Endothelial cell of umbilical vein (primary cell): ENCODE measurements around the gene SIPA1. TPM values are rescaled to one million over a fixed set of nuclear protein-coding genes. Genes with fewer than 3 reads are reported as not detected.
A peak's percentile ranks its signal among the peaks of the same experiment; 100 is the strongest.

Source experiments
- BruUV-seq: library from RNA; stranded (reverse); fragments of 400-500 nt; replicated peaks from 2 replicates; lab custom pipeline; 2021; lab: Mats Ljungman, UMichigan
- CTCF ChIA-PET: fragments of 300-600, 350-600 bp; sonication (Branson Sonifier 250); formaldehyde crosslinking; loops from one replicate; lab custom pipeline; 2021; ENCODE audit warnings: antibody characterized with exemption, inconsistent platforms; lab: Charles Lee
- POLR2A ChIA-PET: fragments of 300-600, 350-600 bp; sonication (Branson Sonifier 250); formaldehyde crosslinking; loops from one replicate; lab custom pipeline; 2021; ENCODE audit warnings: antibody characterized with exemption, inconsistent platforms; lab: Charles Lee
- DNase-seq: peaks from one replicate; pipeline ENCODE4 v3.0.0-alpha.2; 2011; ENCODE audit warnings: low read depth, low spot score
- FAIRE-seq: peaks from 2 replicates; lab custom pipeline; 2011; peaks lifted over from hg19 to GRCh38; lab: Jason Lieb, UNC
- H2AFZ ChIP-seq: 2 replicates; pipeline ENCODE4 v1.6.0; 2012; ENCODE audit warnings: low read depth, low read length, control low read depth, inconsistent platforms
- H3K27ac ChIP-seq: 2 replicates; pipeline ENCODE4 v1.5.1; 2011; ENCODE audit warnings: low read depth, mild to moderate bottlenecking, control low read depth, low read length, moderate library complexity; ENCODE audit not compliant: insufficient read depth
- H3K27me3 ChIP-seq, 2 experiments: 2 replicates each; pipeline versions ENCODE4 v1.6.0 to v1.6.1; 2011; ENCODE audit warnings: low read length in 2 of 2, mixed read lengths in 1 of 2; ENCODE audit not compliant: control insufficient read depth in 2 of 2, insufficient read depth in 2 of 2
- H3K36me3 ChIP-seq, 2 experiments: 2 replicates in 1 of 2; 3 replicates in 1 of 2; pipeline ENCODE4 v1.5.1; 2011; ENCODE audit warnings: low read length in 2 of 2, mild to moderate bottlenecking in 1 of 2, moderate library complexity in 1 of 2; ENCODE audit not compliant: control insufficient read depth in 2 of 2, insufficient read depth in 2 of 2; ENCODE audit errors: extremely low read depth in 1 of 2
- H3K4me1 ChIP-seq: 3 replicates; pipeline ENCODE4 v1.5.1; 2011; ENCODE audit warnings: mild to moderate bottlenecking, low read length; ENCODE audit not compliant: control insufficient read depth, insufficient read depth; ENCODE audit errors: extremely low read depth
- H3K4me2 ChIP-seq: 2 replicates; pipeline ENCODE4 v1.6.1; 2011; ENCODE audit warnings: low read length, control low read depth, mixed read lengths; ENCODE audit not compliant: insufficient read depth
- H3K4me3 ChIP-seq, 3 experiments: fragments of 200-600 bp in 1 of 3; sonication (generic), shearing (Covaris generic) in 1 of 3; replicated peaks in 1 of 3; 2 replicates each; pipeline ENCODE4 v1.5.1; 2011 to 2016; ENCODE audit warnings: control low read depth in 3 of 3, low read length in 3 of 3, mild to moderate bottlenecking in 2 of 3, inconsistent platforms in 1 of 3, low read depth in 1 of 3, moderate library complexity in 1 of 3; ENCODE audit not compliant: insufficient read depth in 1 of 3
- H3K79me2 ChIP-seq: 2 replicates; pipeline ENCODE4 v1.6.0; 2012; ENCODE audit warnings: low read length, inconsistent platforms; ENCODE audit not compliant: control insufficient read depth, insufficient read depth
- H3K9ac ChIP-seq: replicated peaks from 2 replicates; pipeline ENCODE3; 2011; ENCODE audit warnings: low read length, control low read depth; ENCODE audit not compliant: insufficient read depth; ENCODE audit errors: extremely low read depth
- H3K9me1 ChIP-seq: replicated peaks from 3 replicates; pipeline ENCODE4 v1.6.0; 2011; ENCODE audit warnings: mild to moderate bottlenecking, low read length; ENCODE audit not compliant: control insufficient read depth, insufficient read depth; ENCODE audit errors: extremely low read depth
- H3K9me3 ChIP-seq: replicated peaks from 2 replicates; pipeline ENCODE4 v1.5.1; 2012; ENCODE audit warnings: low read length, inconsistent platforms; ENCODE audit not compliant: control insufficient read depth, insufficient read depth
- H4K20me1 ChIP-seq: replicated peaks from 2 replicates; pipeline ENCODE3; 2011; ENCODE audit warnings: mild to moderate bottlenecking, low read length; ENCODE audit not compliant: control insufficient read depth, insufficient read depth; ENCODE audit errors: extremely low read depth
- EZH2 ChIP-seq: IDR thresholded peaks from 2 replicates; pipeline ENCODE4 v1.6.1; 2012; ENCODE audit warnings: borderline replicate concordance, low read depth, mild to moderate bottlenecking, moderate library complexity, low read length, inconsistent platforms; ENCODE audit not compliant: severe bottlenecking
- FOS ChIP-seq: IDR thresholded peaks from 2 replicates; pipeline ENCODE4 v1.6.1; 2011; ENCODE audit warnings: mild to moderate bottlenecking, low read length, moderate library complexity, borderline replicate concordance; ENCODE audit not compliant: insufficient read depth
- GATA2 ChIP-seq: IDR thresholded peaks from 2 replicates; pipeline ENCODE4 v1.7.0; 2011; ENCODE audit warnings: low read depth, mild to moderate bottlenecking, moderate library complexity, mixed read lengths, low read length; ENCODE audit not compliant: insufficient read length, insufficient read depth
- POLR2A ChIP-seq: IDR thresholded peaks from 2 replicates; pipeline ENCODE4 v1.6.1; 2012; ENCODE audit warnings: low read depth, mild to moderate bottlenecking, control low read depth, low read length
- POLR2AphosphoS5 ChIP-seq: IDR thresholded peaks from 2 replicates; pipeline ENCODE4 v1.6.1; 2012; ENCODE audit warnings: low read depth, mild to moderate bottlenecking, control low read depth, low read length, moderate library complexity; ENCODE audit not compliant: insufficient read depth
- dilution Hi-C: fragments of 300-500 bp; cut with MboI; formaldehyde crosslinking; loops from one replicate; pipeline ENCODE4 v1.15.0; 2019; ENCODE audit warnings: low sequenced_read_pairs; ENCODE audit not compliant: extremely low pct_ligation_motif_present
- intact Hi-C: fragments of 100-400 bp; cut with micrococcal nuclease; formaldehyde crosslinking; loops from one replicate; pipeline ENCODE4 v1.10.0; 2022
- polyA plus RNA-seq, 4 experiments: library from polyadenylated mRNA; depleted of rRNA in 3 of 4; stranded (reverse) in 3 of 4; unstranded in 1 of 4; fragments of >200 nt; gene quantifications; 2 replicates each; pipeline versions ENCODE4 v1.2.1 to v1.2.3, GENCODE V29; 2011 to 2012; ENCODE audit warnings: missing spikeins in 1 of 4
- total RNA-seq: library from RNA; stranded (reverse); gene quantifications from 2 replicates; pipeline ENCODE4 v1.2.3, GENCODE V29; 2021
- TF ChIP-seq, protein P1 (sequence below): IDR thresholded peaks from 2 replicates; pipeline ENCODE4 v1.6.1; 2011; ENCODE audit not compliant: insufficient read depth, insufficient read length

Gene SIPA1
- total and polyA plus RNA-seq, 2 donors (not counting 3 experiments of a cell fraction or from before 2014, with no cell fraction given) = 67.5 to 119 TPM

DNA sequence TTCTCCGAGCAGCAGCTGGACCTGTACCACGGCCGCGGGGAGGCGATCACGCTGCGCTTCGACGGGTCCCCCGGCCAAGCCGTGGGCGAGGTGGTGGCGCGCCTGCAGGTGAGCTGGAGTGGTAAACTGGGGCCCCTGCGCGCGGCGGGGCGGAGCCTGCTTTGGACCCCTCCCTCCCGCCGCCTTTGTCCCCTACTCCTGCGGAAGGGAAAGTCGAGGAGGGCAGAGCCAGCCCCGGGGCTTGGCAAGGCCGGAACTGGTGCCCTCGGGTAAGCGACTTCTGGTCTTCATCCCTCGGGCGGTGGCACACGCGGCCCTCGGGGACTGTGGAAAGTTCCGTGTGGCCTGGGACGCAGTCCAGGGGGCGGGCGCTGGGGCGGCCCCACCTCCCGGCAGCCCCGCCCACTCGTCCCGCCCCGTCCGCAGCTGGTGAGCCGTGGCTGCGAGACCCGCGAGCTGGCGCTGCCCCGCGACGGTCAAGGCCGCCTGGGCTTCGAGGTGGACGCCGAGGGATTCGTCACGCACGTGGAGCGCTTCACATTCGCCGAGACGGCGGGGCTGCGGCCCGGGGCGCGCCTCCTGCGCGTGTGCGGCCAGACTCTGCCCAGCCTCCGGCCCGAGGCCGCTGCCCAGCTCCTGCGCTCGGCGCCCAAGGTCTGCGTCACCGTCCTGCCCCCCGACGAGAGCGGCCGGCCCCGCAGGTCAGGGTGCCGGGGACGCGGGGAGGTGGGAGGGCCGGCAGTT lies 9.2 kb downstream of the SIPA1 start:
- peak overlapping the region in 2 of 3 experiments; percentile 37 to 38 for H3K4me3 ChIP-seq
- ChIA-PET POLR2A (interaction anchor here (0.7 kb wide), 1 partner anchor 9 kb away, joined by 3 read pairs; the partner anchor contains the start of gene SIPA1), CTCF (interaction anchor here (0.6 to 1.7 kb wide), 3 partner anchors 9 to 227 kb away, joined by 3 to 9 read pairs (median 4); partner anchors contain the start of gene SIPA1)
- peaks cover 21% of the 10 kb centered on the region for H3K4me1 ChIP-seq
- dilution Hi-C loops = no loop called here
- peaks cover 0 to 38% of the 10 kb centered on the region in 2 experiments for H3K36me3 ChIP-seq
- DNase-seq (peak; percentile 66), FAIRE-seq (no peak)
- H3K79me2 ChIP-seq = no peaks in the 10 kb centered on the region
- no peaks in the 10 kb centered on the region for H4K20me1 ChIP-seq
- BruUV-seq = no TSS peak
- no peak overlapping the region for H3K4me2 ChIP-seq
- H2AFZ ChIP-seq = peak overlapping the region; percentile 46
- peak overlapping the region; percentile 26 for H3K27ac ChIP-seq
- H3K9me1 ChIP-seq = no peaks in the 10 kb centered on the region
- H3K27me3 ChIP-seq = no peaks in the 10 kb centered on the region
- TF ChIP-seq POLR2AphosphoS5 = peak; percentile 81
- no peak for TF ChIP-seq EZH2
- TF ChIP-seq POLR2A = peak; percentile 69
- TF ChIP-seq GATA2 = no peak
- no peak for TF ChIP-seq FOS
- TF ChIP-seq, protein P1, sequence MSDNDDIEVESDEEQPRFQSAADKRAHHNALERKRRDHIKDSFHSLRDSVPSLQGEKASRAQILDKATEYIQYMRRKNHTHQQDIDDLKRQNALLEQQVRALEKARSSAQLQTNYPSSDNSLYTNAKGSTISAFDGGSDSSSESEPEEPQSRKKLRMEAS = peak; percentile 49
- intact Hi-C loops = no loop called here
- H3K9me3 ChIP-seq = no peaks in the 10 kb centered on the region
- no peak overlapping the region for H3K9ac ChIP-seq
